H1 (cell line): ENCODE results near the gene RREB1. TPM values are rescaled to one million over a fixed set of nuclear protein-coding genes. Genes with fewer than 3 reads are reported as not detected.

ENCODE experiments used
- GABPA ChIP-seq: IDR thresholded peaks from 2 replicates; pipeline ENCODE4 v1.6.1; 2011; ENCODE audit warnings: mild to moderate bottlenecking, low read length, moderate library complexity, borderline replicate concordance; ENCODE audit not compliant: insufficient read depth
- polyA plus RNA-seq, 7 experiments: library from polyadenylated mRNA; depleted of rRNA in 3 of 7; stranded (reverse) in 5 of 7; unstranded in 2 of 7; fragments of >200 nt in 5 of 7; fragments of 200-250 nt in 2 of 7; gene quantifications; 1 replicate in 5 of 7; 2 replicates in 1 of 7; 4 replicates in 1 of 7; pipeline versions ENCODE4 v1.2.1 to v1.2.3, GENCODE V29; 2011 to 2013; ENCODE audit warnings: missing spikeins in 2 of 7, mixed read lengths in 2 of 7
- total RNA-seq: library from RNA; stranded (reverse); fragmentation: NEBNext Ultra II Directional; extraction: Animal tissue kit (Norgen Biotek cat#: 25700); gene quantifications from 2 replicates; pipeline ENCODE4 v1.2.1, GENCODE V29; 2021

The RREB1 gene
- total and polyA plus RNA-seq, 2 of the 8 experiments (the other 6 are each of a cell fraction or from before 2014, with no cell fraction given), result 3.9 to 34.7 TPM

DNA sequence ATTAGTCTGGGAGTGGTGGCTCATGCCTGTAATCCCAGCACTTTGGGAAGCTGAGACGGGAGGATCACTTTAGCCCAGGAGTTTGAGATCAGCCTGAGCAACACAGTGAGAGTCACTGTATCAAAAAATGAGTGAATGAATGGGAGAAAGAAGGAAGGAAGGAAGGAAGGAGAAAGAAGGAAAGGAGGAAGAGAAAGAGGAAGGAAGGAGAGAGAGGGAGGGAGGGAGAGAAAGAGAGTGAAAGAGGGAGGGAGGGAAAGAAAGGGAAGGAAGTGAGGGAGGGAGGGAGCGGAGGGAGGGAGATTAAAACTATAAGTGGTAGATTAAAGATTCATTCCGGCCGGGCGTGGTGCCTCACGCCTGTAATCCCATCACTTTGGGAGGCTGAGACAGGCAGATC is 28.9 kb upstream of the RREB1 start (continued):
- no peak for TF ChIP-seq GABPA
